Osteocyte (in vitro differentiated cells): Measurements from ENCODE around the gene ADCY4. TPM values are rescaled to one million over a fixed set of nuclear protein-coding genes. Genes with fewer than 3 reads are reported as not detected.

Source experiments
- DNase-seq: peaks from one replicate; pipeline ENCODE4 v3.0.0; 2021; ENCODE audit warnings: mixed read lengths; ENCODE audit not compliant: unreplicated experiment; ENCODE audit errors: extremely low spot score
- H3K27ac Mint-ChIP-seq: one replicate; pipeline ENCODE4 v1.8.0; 2021; ENCODE audit warnings: mild to moderate bottlenecking, mixed read lengths; ENCODE audit not compliant: unreplicated experiment
- H3K27me3 Mint-ChIP-seq: one replicate; pipeline ENCODE4 v1.8.0; 2021; ENCODE audit warnings: mixed read lengths; ENCODE audit not compliant: unreplicated experiment
- H3K36me3 Mint-ChIP-seq: one replicate; pipeline ENCODE4 v1.8.0; 2021; ENCODE audit warnings: mixed read lengths; ENCODE audit not compliant: unreplicated experiment
- H3K4me1 Mint-ChIP-seq: one replicate; pipeline ENCODE4 v1.8.0; 2021; ENCODE audit warnings: mixed read lengths; ENCODE audit not compliant: unreplicated experiment
- H3K4me3 Mint-ChIP-seq: one replicate; pipeline ENCODE4 v1.8.0; 2021; ENCODE audit warnings: mild to moderate bottlenecking, moderate library complexity, mixed read lengths; ENCODE audit not compliant: unreplicated experiment
- H3K9me3 Mint-ChIP-seq: one replicate; pipeline ENCODE4 v1.8.0; 2021; ENCODE audit warnings: mixed read lengths; ENCODE audit not compliant: unreplicated experiment
- total RNA-seq: library from RNA; stranded (reverse); gene quantifications from 2 replicates; pipeline ENCODE4 v1.2.1, GENCODE V29; 2021
- TF ChIP-seq, protein P1 (sequence below): fragments of 200-600 bp; sonication (generic); IDR thresholded peaks from 2 replicates; pipeline ENCODE4 v1.5.0; 2021; ENCODE audit warnings: antibody characterized with exemption, mild to moderate bottlenecking, moderate library complexity

The ADCY4 gene
- total RNA-seq, 1 donor from 2014 or later: 25.3 TPM

DNA sequence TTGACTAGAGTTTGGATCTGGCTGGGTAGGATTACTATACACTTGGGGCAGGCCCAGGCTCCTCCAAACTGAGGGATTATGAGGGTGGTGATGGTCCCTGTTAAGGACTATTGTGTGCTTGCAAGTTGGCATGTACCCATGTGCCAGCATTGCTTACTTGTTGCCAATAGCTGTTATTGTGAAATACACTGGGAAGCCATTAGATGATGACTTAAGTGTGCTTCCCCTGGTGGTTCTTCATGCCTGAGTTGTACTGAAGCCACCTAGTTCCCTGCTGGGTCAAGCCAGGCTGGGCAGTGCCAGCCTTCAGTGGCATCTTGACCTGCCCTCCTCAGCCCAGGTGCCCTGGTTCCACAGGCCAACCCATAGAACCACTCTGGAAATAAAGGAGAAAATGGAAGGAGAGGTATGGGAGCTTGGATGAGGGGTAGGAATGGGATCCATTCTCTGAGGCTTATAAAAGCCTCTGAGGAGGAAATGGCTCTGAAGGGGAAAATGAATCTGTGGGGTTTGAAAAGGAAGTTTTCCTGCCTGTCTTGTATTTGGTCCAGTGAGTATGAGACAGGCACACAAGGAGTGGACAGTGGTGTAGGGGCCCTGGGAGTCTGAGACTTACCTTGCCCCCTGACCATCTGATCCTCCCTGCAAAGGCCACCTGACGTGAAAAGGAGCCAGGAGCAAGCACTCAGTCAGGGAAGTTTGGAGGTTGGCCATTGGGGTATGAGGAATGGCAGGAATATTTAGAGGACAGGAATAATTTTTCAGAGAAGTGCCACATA, 22.8 kb downstream of the ADCY4 start:
- Mint-ChIP-seq H3K27me3 (no peaks in the 10 kb centered on the region), H3K9me3 (no peaks in the 10 kb centered on the region), H3K36me3 (peaks cover 3% of the 10 kb centered on the region), H3K4me1 (peaks cover 7% of the 10 kb centered on the region), H3K4me3 (no peak overlapping the region), H3K27ac (no peak overlapping the region)
- TF ChIP-seq, protein P1, sequence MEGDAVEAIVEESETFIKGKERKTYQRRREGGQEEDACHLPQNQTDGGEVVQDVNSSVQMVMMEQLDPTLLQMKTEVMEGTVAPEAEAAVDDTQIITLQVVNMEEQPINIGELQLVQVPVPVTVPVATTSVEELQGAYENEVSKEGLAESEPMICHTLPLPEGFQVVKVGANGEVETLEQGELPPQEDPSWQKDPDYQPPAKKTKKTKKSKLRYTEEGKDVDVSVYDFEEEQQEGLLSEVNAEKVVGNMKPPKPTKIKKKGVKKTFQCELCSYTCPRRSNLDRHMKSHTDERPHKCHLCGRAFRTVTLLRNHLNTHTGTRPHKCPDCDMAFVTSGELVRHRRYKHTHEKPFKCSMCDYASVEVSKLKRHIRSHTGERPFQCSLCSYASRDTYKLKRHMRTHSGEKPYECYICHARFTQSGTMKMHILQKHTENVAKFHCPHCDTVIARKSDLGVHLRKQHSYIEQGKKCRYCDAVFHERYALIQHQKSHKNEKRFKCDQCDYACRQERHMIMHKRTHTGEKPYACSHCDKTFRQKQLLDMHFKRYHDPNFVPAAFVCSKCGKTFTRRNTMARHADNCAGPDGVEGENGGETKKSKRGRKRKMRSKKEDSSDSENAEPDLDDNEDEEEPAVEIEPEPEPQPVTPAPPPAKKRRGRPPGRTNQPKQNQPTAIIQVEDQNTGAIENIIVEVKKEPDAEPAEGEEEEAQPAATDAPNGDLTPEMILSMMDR: no peak
- no peak for DNase-seq

DNA sequence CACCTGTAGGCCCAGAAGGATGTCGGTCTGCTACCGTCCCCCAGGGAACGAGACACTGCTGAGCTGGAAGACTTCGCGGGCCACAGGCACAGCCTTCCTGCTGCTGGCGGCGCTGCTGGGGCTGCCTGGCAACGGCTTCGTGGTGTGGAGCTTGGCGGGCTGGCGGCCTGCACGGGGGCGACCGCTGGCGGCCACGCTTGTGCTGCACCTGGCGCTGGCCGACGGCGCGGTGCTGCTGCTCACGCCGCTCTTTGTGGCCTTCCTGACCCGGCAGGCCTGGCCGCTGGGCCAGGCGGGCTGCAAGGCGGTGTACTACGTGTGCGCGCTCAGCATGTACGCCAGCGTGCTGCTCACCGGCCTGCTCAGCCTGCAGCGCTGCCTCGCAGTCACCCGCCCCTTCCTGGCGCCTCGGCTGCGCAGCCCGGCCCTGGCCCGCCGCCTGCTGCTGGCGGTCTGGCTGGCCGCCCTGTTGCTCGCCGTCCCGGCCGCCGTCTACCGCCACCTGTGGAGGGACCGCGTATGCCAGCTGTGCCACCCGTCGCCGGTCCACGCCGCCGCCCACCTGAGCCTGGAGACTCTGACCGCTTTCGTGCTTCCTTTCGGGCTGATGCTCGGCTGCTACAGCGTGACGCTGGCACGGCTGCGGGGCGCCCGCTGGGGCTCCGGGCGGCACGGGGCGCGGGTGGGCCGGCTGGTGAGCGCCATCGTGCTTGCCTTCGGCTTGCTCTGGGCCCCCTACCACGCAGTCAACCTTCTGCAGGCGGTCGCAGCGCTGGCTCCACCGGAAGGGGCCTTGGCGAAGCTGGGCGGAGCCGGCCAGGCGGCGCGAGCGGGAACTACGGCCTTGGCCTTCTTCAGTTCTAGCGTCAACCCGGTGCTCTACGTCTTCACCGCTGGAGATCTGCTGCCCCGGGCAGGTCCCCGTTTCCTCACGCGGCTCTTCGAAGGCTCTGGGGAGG, 23.9 kb downstream of the ADCY4 start, which contains the start of gene LTB4R:
Gene LTB4R, plus strand, starts transcription at position 857 of the 959 bp plus-strand sequence. CDS start 4,150 bp downstream, outside the sequence.
- Mint-ChIP-seq H3K9me3 (no peaks in the 10 kb centered on the region), H3K4me3 (no peak within 1 kb of the TSS), H3K27ac (no peak within 1 kb of the TSS), H3K27me3 (no peaks in the 10 kb centered on the region), H3K4me1 (peaks cover 6% of the 10 kb centered on the region), H3K36me3 (peaks cover 9% of the 10 kb centered on the region)
- no peak for DNase-seq
- TF ChIP-seq, protein P1: no peak

DNA sequence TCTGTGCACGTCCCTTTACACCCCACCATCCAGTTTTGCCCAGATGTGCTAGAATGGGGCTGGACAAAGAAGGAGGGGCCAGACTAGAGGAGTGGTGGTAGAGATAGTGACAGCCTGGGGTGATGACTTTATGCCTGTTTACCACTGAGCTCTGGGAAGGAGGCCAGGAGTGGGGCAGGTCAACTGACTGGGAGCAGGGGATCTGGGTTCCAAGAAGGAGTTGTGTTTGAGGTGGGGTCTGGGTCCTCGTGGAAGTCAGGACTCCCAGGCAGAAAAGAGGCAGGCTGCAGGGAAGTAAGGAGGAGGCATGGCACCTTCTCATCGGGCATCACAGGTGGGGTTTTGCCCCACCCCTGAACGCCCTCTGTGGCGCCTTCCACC, 24.6 kb downstream of the ADCY4 start:
- Mint-ChIP-seq H3K4me3 (no peak overlapping the region), H3K36me3 (peaks cover 14% of the 10 kb centered on the region), H3K9me3 (no peaks in the 10 kb centered on the region), H3K4me1 (peaks cover 6% of the 10 kb centered on the region), H3K27ac (no peak overlapping the region), H3K27me3 (no peaks in the 10 kb centered on the region)
- no peak for DNase-seq
- TF ChIP-seq, protein P1: no peak

DNA sequence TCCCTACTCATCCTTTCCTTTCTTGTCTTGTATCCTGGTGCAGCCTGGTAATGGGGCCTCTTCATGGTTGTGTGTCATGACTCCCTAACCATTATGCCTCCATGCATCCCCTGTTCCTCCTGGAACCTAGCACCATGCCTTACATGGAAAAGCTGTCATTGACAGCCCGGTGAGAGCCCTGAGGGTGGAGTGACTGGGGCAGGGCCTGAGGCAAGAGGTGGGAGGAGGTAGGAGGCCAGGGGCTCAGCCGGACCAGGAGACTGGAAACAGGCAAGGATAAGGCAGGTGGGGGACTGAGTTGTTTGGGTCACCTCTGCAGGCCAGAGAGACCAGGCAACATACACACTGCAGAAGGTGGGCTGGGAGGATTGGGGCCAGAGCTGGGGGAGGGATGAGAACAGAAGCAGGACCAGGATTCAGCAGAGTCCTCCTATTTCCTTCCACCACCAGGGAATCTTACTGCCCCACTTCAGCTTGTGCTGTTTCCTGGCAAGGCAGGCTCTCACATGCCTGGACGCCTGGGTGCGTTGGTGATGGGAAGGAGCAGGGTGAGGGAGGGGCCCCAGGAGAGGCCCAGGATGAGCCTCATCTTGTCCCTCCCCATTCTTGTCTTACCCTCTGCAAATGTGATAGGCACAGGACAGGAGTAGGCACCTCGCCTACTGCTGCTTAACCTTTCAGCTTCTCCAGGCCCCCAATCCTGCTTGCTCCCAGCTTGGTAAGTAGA, 25.2 kb downstream of the ADCY4 start, which contains the start of gene LTB4R2:
Gene LTB4R2, plus strand, starts transcription at position 603 of the 727 bp plus-strand sequence. CDS start 525 bp downstream, outside the sequence.
- H3K9me3 Mint-ChIP-seq: no peaks in the 10 kb centered on the region
- H3K27ac Mint-ChIP-seq: no peak within 1 kb of the TSS

More for the DNA sequence above, 25.2 kb downstream of the ADCY4 start, which contains the start of gene LTB4R2:
- TF ChIP-seq, protein P1: no peak
- H3K4me3 Mint-ChIP-seq: no peak within 1 kb of the TSS
- H3K36me3 Mint-ChIP-seq: peaks cover 19% of the 10 kb centered on the region
- H3K4me1 Mint-ChIP-seq: peaks cover 6% of the 10 kb centered on the region
- no peak for DNase-seq
- H3K27me3 Mint-ChIP-seq: no peaks in the 10 kb centered on the region
